ENCODE data around the gene SCMH1.

The SCMH1 gene

DNA sequence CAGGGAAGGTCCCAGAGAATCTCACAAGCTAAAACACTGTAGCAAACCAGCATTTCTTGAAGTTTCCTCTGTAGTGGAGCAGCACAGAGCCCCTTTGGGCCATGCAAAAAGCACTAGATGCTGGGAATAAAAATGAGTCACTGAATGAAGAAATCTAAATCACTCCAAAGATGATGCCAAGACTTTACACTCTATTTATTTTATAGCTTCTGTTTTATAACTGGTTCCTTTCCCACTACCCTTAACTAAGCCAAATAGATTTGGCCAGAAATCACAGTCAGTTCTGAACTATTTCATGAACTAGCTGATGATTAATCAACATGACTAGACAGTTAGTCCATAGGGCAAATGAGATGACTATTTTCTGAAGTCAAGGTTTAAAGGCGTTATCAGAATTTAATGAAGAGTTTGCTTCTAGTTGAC, 89.5 kb downstream of the SCMH1 start:
- H3K9me3 ChIP-seq (ENCODE audit: severe bottlenecking): no peaks in the 10 kb centered on the region
- peaks cover 38% of the 10 kb centered on the region for H3K36me3 ChIP-seq (ENCODE audit: low read depth)
- H3K27me3 ChIP-seq (ENCODE audit: insufficient read depth, poor library complexity, severe bottlenecking): no peaks in the 10 kb centered on the region
- no peak overlapping the region for H3K4me3 ChIP-seq (ENCODE audit: severe bottlenecking)
- TF ChIP-seq, protein P1, sequence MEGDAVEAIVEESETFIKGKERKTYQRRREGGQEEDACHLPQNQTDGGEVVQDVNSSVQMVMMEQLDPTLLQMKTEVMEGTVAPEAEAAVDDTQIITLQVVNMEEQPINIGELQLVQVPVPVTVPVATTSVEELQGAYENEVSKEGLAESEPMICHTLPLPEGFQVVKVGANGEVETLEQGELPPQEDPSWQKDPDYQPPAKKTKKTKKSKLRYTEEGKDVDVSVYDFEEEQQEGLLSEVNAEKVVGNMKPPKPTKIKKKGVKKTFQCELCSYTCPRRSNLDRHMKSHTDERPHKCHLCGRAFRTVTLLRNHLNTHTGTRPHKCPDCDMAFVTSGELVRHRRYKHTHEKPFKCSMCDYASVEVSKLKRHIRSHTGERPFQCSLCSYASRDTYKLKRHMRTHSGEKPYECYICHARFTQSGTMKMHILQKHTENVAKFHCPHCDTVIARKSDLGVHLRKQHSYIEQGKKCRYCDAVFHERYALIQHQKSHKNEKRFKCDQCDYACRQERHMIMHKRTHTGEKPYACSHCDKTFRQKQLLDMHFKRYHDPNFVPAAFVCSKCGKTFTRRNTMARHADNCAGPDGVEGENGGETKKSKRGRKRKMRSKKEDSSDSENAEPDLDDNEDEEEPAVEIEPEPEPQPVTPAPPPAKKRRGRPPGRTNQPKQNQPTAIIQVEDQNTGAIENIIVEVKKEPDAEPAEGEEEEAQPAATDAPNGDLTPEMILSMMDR (IDR thresholded peaks at IDR 0.05; ENCODE audit: poor library complexity, severe bottlenecking): no peak
- ATAC-seq (ENCODE audit: low read depth): peak; percentile 86
- peak overlapping the region; percentile 87 for H3K27ac ChIP-seq (ENCODE audit: poor library complexity, severe bottlenecking)
- peaks cover 50% of the 10 kb centered on the region for H3K4me1 ChIP-seq (ENCODE audit: insufficient read depth, poor library complexity, severe bottlenecking)
- DNase-seq (ENCODE audit: low spot score): no peak

DNA sequence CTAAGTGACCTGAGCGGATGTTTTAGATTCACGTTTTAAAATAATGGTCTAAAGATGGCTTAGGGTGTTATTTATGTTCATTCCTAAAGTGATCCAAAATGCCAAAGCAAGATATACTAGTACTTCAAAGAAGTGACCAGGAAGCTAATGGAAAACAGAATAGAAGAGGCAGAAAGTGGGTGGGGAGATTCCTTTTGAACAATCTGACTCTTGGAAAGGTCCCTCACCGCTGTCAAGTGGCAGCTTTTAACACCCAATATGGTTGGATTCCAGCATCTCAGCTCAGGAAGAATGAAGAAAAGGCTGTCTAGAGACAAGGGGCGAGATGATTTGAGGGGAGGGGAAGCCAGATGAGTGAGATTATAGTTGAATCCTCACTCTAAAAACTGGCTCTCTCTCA, 90.3 kb downstream of the SCMH1 start:
- Histone ChIP-seq H3K36me3 (ENCODE audit: low read depth) (peaks cover 42% of the 10 kb centered on the region), H3K9me3 (ENCODE audit: severe bottlenecking) (no peaks in the 10 kb centered on the region), H3K4me3 (ENCODE audit: severe bottlenecking) (no peak overlapping the region), H3K27ac (ENCODE audit: poor library complexity, severe bottlenecking) (peak overlapping the region; percentile 87), H3K4me1 (ENCODE audit: insufficient read depth, poor library complexity, severe bottlenecking) (peaks cover 50% of the 10 kb centered on the region), H3K27me3 (ENCODE audit: insufficient read depth, poor library complexity, severe bottlenecking) (no peaks in the 10 kb centered on the region)
- DNase-seq (ENCODE audit: low spot score): no peak
- no peak for ATAC-seq (ENCODE audit: low read depth)
- TF ChIP-seq, protein P1 (IDR thresholded peaks at IDR 0.05; ENCODE audit: poor library complexity, severe bottlenecking): no peak

DNA sequence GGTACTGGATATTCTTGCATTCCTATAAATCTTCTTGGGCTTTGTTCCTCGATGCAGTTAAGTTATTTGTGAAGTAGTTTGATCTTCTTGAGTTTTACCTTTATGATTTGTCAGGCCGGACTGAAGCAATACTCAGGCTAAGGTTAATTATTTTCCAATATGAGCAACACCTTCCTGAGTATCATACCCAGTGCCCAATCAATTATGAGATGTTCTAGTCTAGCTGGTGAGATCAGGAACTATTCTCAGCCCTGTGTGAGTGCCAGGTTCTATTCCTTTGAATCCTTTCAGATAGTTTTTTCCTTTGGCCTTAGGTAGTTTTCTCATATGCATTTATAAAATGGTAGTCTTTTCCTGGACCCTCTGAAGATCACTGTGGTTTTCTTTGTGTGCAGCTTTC, 92.5 kb downstream of the SCMH1 start:
- Histone ChIP-seq H3K4me1 (ENCODE audit: insufficient read depth, poor library complexity, severe bottlenecking) (peaks cover 32% of the 10 kb centered on the region), H3K27ac (ENCODE audit: poor library complexity, severe bottlenecking) (no peak overlapping the region), H3K36me3 (ENCODE audit: low read depth) (peaks cover 34% of the 10 kb centered on the region), H3K27me3 (ENCODE audit: insufficient read depth, poor library complexity, severe bottlenecking) (no peaks in the 10 kb centered on the region), H3K4me3 (ENCODE audit: severe bottlenecking) (no peak overlapping the region), H3K9me3 (ENCODE audit: severe bottlenecking) (no peaks in the 10 kb centered on the region)
- DNase-seq (ENCODE audit: low spot score) (no peak), ATAC-seq (ENCODE audit: low read depth) (no peak)
- TF ChIP-seq, protein P1 (IDR thresholded peaks at IDR 0.05; ENCODE audit: poor library complexity, severe bottlenecking): no peak

DNA sequence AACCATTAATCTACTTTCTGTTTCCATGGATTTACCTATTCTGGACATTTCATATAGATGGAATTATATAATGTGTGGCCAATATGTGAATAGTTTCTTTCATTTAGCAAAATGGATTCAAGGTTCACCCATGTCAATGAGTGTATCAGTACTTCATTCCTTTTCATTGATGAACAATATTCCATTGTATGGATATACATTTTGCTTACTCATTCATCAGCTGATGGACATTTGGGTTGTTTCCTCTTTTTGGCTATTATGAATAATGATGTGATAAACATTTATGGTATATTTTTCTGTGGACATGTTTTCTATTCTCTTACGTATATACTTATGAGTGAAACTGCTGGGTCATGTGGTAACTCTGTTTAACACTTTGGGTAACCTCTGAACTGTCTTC, 97.8 kb downstream of the SCMH1 start:
- H3K4me3 ChIP-seq (ENCODE audit: severe bottlenecking): no peak overlapping the region
- no peaks in the 10 kb centered on the region for H3K27me3 ChIP-seq (ENCODE audit: insufficient read depth, poor library complexity, severe bottlenecking)
- TF ChIP-seq, protein P1 (IDR thresholded peaks at IDR 0.05; ENCODE audit: poor library complexity, severe bottlenecking): no peak
- no peak for DNase-seq (ENCODE audit: low spot score)
- H3K27ac ChIP-seq (ENCODE audit: poor library complexity, severe bottlenecking): no peak overlapping the region
- H3K9me3 ChIP-seq (ENCODE audit: severe bottlenecking): peaks cover 10% of the 10 kb centered on the region
- ATAC-seq (ENCODE audit: low read depth): no peak
- peaks cover 52% of the 10 kb centered on the region for H3K36me3 ChIP-seq (ENCODE audit: low read depth)
- no peaks in the 10 kb centered on the region for H3K4me1 ChIP-seq (ENCODE audit: insufficient read depth, poor library complexity, severe bottlenecking)

DNA sequence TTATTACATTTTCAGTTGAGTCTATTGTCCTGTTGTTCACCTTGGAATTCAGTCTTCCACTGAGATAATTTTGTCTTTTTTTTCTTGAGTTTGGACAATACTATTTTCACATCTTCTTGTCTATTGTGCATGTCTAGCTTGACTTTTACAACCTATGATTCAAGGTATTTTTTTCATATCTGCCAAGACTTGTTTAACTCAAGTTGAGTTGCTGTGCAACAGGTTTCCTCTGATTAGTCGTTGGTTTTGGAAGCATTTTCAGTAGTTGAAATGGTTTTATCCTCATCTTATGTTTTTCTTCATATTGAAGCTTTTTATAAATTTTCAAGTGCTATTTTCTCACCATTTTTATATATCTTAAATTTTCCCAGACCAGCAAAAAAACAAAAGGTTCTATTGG, 103.6 kb downstream of the SCMH1 start:
- H3K4me1 ChIP-seq (ENCODE audit: insufficient read depth, poor library complexity, severe bottlenecking): no peaks in the 10 kb centered on the region
- DNase-seq (ENCODE audit: low spot score) (no peak), ATAC-seq (ENCODE audit: low read depth) (no peak)
- H3K36me3 ChIP-seq (ENCODE audit: low read depth): peaks cover 47% of the 10 kb centered on the region
- TF ChIP-seq, protein P1 (IDR thresholded peaks at IDR 0.05; ENCODE audit: poor library complexity, severe bottlenecking): no peak
- H3K4me3 ChIP-seq (ENCODE audit: severe bottlenecking): no peak overlapping the region
- H3K27me3 ChIP-seq (ENCODE audit: insufficient read depth, poor library complexity, severe bottlenecking): no peaks in the 10 kb centered on the region
- H3K9me3 ChIP-seq (ENCODE audit: severe bottlenecking): peaks cover 10% of the 10 kb centered on the region
- no peak overlapping the region for H3K27ac ChIP-seq (ENCODE audit: poor library complexity, severe bottlenecking)

All from RWPE2 (cell line).